HG03378 (cell line): Measurements from ENCODE around the gene PRAME.

Experiments
- ATAC-seq: cut with Tn5 transposase; IDR thresholded peaks from one replicate; pipeline ENCODE4 v1.9.1; 2021; ENCODE audit warnings: mild to moderate bottlenecking, moderate library complexity; ENCODE audit not compliant: unreplicated experiment

The PRAME gene

DNA sequence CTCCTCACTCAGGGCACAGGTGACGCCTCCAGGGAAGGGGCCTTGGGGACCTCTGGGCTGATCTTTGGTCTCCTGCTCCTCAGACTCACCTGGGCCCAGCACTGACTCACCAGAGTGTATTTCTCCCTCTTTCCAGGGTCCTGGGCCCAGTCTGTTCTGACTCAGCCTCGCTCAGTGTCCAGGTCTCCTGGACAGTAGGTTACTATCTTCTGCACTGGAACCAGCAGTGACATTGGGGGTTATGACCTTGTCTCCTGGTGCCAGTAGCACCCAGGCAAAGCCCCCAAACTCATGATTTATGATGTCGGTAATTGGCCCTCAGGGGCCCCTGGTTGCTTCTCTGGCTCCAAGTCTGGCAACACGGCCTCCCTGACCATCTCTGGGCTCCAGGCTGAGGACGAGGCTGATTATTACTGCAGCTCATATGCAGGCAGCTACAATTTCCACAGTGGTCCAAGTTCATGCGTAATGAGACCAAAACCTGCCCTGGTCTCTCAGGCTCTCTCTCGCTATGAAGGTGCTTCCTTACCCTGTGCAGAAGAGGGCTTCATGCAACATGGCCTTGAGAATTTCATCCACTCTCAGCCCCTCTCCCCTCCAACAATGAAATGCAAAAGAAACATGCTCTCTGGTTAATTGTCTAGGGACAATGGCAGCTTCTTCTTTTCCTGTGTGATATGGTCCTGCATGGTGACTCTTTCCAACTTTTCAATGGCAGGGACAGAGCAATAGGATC lies 21.0 kb upstream of the PRAME start:
- no peak for ATAC-seq

DNA sequence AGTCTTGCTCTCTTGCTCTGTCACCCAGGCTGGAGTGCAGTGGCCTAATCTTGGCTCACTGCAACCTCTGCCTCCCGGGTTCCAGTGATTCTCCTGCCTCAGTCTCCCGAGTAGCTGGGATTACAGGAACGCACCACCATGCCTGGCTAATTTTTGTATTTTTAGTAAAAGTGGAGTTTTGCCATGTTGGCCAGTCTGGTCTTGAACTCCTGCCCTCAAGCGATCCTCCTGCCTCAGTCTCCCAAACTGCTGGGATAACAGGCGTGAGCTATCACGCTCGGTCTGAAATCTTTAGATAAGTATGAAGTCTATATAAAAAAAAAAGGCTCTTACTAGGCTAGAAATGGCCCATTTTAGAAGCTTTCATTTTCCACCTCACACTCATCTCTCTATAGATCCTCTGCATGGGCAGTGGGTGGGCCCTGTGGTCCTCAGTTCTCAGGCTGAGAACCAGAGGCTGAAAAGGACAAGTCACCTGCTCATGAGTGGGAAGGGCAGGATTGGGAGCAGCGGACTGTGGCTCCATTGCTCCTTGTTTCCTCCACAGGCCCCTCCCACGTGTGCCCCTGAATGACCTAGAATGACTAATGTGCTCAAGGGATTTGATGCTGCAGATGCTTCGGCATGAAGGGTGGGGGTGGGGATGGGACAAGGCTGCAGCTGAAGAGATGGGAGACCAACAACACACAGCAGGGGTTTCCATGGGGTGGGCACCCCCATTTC lies 19.8 kb upstream of the PRAME start:
- ATAC-seq, result no peak

DNA sequence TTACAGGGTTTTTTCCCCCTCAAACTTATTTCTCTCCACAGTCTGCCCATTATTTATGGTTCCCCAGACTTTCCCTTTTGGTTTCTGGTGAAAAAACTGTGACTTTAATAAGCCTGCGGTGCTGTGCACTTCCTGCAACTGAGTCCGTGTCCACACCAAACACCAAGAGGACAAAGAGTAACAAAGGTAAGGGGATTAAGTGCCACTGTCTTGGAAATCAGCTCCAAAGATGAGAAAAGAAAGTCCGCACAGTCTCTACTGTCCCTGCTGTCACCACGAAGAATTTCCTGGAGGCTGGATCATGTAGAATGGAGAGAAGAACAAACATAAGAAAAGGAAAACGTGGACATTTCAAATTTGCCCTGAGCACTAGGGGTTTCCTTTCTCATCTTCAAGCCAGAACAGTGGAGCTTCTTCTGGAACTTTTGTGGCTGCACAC lies 17.9 kb upstream of the PRAME start:
- no peak for ATAC-seq

DNA sequence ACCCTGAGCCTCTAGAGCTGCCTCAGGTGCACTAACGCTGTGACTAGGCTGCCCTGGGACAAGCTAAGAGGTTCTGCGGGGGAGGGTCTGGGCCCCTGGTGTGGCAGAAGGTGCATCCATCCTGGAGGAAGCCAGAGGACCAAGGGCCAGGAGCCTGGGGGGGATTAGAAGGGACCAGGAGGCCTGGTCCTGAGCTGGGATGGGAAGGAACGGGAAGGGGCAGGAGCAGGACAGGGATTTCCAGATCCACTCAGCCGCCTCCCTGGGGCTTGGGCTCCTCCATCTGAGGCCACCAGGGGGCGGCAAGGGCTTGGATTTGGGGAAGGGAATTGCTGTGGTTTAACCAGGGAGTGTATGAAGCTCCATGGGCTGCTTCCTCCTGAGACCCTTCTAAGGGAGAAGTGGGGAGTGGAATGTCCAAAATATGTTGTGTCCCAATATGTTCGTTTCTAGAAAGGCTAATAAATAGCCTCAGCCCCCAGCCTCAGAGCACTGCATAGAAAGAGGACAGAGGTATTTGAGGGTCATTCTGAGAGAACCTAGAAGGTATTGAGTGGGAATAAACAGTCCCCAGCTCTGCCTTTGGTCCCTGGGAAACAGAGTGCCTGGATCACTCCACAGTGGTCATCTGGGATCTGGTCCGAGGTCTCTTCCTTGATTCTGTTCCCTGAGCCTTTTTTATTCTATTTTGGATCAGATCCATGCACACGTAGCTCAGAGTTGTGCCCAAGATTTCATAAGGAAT lies 17.4 kb upstream of the PRAME start:
- no peak for ATAC-seq

DNA sequence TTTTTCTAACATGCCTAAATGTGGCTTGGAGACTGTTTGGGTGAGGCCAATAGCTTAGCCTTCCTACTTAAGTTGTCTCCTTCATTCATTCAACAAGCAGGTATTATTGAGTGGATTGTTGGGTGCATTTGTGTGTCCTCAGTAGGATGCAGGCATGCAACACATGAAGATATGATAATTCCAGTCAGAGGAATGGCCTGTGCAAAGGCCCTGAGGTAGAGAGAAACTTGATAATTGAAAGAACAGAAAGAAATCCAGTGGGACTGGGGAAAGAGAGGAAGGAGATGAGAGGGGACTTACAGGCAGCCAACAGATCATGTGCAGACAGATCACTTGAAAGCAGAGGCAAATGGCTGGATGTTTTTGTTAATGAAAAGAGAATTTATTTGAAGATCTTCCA lies 15.3 kb upstream of the PRAME start:
- ATAC-seq, result no peak

DNA sequence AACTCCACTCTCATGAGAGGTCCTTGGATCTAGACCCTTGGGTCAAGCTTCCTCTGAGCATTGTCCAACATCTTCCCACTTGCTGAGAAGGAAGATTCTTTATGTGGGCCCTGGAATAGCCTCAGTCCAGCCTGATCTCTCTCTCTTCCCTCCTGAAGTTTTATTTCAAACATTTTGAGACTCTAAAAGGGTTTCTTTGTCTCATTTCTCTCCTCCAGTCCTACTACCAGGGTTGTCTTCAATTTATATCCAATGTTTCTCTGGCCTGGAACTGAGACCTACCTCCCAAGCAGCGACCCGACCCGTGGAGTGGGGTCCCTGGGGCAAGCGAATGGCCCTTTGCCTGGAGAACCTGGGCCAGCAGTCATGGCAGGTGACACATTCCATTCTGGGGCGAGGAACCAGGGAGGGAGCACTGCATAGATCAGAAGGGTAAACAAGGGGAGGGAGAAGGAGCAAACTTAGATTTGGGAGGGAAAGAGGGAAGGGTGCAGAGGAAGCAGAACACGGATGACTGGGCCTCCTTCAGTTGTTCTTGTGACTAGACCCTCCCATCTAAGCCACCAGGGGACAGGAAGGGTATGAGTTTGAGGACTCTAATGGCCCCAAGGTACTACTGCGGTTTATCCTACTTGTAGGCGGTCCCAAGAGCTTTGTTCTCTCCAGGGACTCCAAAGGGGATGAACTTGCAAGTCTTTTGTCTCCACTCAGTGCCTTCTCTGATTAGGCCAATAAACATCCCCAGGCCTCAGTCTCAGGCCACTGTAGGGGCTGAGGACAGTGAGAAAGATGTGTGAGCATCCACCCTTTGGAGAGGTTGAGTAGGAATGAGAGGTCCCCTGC lies 14.2 kb upstream of the PRAME start:
- ATAC-seq, result no peak

DNA sequence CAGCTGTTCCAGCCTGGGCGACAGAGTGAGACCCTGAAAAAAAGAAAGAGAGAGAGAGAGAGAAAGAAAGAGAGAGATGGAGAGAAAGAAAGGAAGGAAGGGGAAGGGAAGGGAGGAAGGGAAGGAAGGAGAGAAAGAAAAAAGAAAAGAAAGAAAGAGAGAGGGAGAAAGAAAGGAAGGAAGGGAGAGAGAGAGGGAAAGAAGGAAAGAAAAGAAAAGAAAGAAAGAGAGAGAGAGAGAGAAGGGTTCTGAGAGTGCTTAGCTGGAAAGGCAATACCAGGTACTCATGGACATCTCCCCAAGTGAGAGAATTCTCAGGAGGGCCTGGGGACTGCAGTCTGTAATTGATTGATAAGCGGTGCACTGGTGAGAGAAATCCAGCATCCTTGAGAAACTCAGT lies 12.8 kb upstream of the PRAME start:
- ATAC-seq, result no peak

DNA sequence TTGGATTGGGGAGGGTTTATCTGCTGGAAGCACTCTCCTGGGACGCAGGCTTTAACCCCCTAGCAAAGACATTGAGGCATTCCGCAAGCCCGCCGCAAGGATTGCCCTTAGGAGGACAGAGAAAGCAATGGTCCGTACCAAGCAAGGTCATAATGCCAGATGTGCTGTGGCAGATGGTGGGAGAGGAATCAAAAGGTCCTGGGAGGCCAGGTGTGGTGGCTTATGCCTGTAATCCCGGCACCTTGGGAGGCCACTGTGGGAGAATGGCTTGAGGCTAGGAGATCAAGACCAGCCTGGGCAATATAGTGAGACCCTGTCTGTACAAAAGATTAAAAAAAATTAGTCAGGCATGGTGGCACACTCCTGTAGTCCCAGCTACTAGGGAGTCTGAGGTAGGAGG lies 12.4 kb upstream of the PRAME start:
- ATAC-seq, result no peak

DNA sequence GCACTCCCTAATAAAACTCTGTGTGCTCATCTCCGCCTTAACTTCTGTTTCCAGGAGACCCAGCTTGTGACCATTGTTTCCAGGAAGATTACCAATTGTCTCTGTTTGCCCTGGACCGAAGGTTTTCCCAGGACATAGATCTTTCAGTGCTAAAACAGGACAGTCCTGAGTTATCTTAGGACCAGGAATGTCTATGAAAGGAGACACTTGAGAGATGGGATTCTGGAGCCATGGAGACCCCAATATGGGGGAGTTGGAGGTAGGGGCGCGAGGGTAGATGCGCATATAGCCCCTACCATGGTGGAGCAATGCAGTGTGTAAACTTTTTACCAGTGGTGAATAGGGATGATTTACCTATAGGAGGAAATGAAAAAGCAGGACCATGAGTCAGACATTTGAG lies 10.2 kb upstream of the PRAME start:
- no peak for ATAC-seq

DNA sequence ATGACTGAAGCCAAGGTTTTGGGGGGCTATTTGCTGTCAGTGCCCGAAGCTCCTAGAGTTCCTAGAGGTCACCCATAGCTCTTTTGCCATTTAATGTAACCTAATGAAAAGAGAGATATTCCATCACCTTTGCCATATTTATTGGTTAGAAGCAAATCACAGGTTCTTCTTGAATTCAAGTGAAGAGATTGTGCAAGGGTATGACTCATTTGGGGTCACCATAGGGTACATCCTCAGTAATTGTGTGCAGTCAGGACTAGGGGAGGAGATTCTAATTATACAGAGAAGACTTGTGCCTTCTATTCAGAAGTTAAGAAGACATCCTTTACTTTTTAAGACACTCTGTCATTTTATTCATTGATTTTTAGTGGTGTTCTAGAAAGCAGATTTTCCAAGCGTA lies 6.9 kb upstream of the PRAME start:
- ATAC-seq, result no peak

DNA sequence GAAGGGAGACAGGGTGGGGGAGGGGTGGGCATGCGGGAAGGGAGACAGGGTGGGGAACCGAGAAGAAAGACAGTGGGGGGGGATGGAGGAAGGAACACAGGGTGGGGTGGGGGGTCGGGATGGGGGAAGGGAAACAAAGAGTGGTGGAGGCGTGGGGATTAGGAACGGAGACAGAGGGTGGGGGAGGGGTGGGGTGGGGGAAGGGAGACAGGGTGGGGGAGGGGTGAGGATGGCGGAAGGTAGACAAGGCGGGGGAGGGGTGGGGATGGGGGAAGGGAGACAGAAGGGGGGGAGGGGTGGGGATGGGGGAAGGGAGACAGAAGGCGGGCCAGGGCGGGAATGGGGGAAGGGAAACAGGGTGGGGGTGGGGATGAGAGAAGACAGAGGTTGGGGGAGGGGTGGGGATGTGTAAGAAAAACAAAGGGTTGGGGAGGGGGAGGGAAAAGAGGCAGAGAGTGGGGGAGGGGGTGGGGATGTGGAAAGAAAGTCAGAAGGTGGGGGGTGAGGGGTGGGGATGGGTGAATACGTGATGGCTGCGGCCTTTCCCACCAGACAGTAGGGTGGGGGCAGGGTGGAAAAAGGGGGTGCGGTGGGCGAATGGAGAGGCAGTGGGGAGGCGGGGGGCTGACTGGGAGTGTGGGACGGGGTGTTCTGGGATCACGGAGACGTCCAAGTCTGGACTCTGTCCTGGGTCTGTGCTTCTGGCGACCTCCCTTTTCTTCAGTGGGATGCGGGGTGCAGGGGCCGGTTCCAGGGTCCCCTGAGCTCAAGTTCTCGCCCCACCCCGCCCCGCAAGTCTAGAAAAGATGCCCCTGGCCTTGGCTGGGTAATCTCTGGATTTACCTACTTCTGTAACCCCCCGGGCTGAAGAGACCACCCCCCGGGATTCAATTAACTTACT lies 744 bp downstream of the PRAME start:
- ATAC-seq, result no peak

DNA sequence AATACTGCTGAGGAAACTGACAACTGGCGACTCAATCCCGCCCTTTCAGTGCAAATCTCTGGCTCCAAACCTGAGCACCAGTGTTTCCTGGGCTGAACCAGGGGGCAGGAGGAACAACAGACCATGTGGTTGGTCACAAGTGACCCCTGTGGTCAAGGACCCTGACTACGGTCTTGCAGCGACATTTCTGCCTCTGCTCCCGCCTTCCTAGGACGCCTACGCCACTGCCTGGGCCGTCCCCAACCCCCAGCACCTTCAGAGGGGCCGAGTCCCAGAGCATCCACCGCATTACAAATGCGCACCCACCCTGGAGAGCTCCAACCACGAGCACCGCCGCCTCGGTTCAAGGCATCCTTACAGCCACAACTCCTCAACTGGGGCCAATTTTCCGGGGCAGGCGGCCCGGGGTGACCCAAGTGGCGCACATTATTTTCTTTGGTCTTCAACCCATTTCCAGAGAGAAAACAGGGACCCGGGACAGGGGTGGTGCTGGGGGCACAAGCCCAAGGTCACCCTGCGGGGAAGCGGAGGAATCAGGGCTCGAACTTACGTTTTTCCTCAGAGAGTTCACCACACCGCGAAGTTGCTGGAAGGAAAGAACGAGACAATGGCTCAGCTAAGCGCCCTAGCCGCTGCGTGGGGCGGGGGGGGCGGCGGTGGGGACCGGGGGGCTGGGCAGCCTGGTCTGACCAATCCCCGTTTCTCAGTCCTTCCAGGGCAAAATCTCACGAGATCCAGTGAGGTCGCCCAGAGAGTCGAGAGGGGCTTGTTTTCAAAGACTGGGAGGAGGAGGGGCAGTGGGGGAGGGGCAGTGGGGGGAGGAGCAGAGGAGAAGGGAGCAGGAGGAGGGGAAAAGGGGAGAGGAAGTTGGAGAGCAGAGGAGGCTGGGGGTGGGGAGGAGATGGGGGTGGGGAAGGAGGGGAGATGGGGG lies 1.8 kb downstream of the PRAME start:
- no peak for ATAC-seq

DNA sequence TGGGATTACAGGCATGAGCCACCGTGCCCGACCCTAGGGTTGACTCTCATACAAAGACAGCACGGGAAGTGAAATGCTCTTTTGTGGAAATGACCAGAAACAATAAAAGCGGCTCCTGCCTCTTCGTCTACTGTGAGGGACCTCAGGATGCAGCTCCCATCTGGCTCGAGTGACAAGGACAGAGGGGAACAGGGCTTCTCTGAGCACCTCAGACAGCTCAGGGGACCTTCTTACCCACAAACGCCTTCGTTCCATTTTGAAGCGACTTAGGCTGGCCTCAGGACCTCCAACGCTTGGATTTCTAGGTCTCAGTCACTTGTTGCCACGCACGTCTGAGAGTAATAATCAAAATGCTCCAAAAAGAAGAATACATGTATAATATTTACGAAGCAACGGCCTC lies 2.5 kb downstream of the PRAME start:
- ATAC-seq, result no peak

DNA sequence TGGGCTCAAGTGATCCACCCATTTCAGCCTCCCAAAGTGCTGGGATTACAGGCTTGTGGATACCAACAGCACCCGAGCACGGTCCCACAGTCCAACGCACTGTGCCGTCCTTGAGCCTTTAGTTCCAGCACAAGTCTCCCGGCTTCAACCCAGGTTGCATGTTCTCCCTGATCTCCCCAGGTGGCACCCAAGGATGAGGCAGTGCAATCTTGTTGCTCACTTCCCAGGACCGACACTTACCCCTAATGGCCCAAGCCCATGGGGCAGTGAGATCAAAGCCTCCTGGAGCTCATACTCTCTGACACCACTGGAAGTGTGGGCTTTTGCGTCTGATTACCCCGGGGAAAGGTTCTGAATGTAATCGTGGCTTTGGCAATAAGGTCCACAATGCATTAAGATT lies 3.5 kb downstream of the PRAME start:
- no peak for ATAC-seq

DNA sequence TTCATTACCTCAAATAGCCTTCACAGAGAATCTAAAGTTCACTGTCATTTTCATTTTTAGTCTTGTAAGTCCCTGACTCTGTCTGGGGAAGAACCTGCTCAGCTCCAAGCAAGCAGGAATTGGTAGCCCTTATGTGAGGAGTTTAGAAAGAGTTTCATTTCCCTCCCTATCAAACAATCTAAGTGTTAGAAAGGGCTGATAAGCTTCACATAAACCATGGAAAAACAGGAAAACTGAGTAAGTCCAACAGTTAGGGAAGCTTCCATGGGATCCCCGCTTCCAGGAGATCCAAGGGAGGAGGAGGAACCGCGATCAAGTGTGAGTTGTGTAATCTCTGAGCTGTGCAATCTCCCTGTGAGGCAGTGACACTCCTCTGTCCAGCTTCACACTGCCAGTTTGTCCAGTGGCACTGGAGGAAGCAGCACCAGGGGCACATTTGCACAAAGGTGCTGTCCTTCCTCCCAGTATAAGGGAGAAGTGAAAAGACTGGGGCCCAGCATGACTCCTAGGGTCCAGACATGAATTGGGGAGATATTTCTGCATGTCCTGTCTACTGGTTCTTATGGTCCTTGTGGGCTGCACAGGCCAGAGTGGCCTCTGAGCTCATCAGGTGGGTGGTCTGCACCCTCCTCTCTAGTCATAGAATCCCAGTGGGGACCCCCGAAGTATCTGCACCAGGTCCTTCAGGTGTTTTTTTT lies 4.3 kb downstream of the PRAME start:
- ATAC-seq, result no peak

DNA sequence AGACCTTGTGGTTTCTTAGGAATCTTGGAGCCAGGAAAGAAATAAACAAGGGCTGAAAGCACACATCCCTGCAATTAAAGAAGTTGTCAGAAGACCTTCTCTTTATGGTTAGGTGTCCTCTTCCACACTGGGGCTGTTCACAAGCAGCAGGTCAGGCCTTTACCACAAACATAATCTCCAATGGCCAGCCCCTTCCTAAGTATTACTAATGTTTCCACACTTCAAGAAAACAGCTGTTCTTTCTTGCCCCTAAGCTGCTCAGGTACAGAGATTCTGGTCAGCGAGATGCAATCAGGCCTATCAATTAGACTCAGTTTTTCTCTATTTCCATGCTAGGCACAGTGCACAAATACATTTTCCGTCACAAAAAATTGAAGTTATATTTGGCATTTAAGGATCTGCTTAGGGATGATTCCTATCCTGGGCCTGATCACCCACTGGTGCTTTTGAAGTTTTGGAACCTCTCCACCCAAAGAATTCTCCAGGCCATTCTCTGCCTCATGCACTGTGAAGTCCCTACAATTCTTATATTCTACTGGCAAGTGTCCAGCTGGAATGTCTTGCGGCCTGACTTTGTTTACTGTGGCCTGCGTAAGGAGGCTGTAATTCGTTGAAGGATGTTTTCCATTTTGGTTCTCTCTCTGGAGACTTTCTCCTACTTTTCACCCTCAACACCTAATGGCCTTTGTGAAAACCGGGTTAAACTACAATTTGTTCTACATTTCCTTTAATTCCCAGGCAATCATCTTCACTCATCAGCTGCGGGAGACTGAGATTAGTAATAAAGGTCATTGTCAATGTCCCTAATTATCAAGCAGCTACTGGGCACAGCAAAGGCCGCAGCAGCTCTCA lies 5.1 kb downstream of the PRAME start:
- ATAC-seq, result no peak

DNA sequence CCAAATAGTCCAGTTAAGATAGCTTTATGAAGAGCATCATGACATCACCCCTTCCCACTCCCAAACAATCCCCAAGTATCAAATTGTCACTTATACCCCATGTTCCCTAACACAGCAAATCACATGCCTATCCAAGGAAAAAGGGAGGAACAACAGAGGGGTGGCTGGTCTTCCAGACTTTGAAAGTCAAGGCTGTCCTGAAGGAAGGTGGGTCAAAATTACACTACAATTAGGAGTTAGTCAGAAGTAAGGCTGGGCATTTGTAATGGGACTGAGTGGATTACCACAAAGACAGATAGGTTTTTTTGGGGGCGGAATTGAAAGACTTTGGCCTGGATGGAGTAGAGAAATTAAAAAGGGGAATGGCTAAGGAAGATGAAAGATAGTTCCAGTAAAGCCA lies 5.9 kb downstream of the PRAME start:
- ATAC-seq, result no peak
